Karpas-422 (cell line): ENCODE data around the gene ABI3BP. TPM values are rescaled to one million over a fixed set of nuclear protein-coding genes. Genes with fewer than 3 reads are reported as not detected.

Experiments
- DNase-seq: peaks from one replicate; pipeline ENCODE4 v3.0.0-alpha.2; 2015
- H2AFZ ChIP-seq: fragments of 200-600 bp; sonication (generic); 2 replicates; pipeline ENCODE4 v1.6.1; 2014; ENCODE audit warnings: antibody characterized with exemption, low read length, mixed read lengths
- H3K27ac ChIP-seq: fragments of 200-600 bp; sonication (generic); 2 replicates; pipeline ENCODE4 v1.5.1; 2014; ENCODE audit warnings: mild to moderate bottlenecking, low read length, moderate library complexity
- H3K27me3 ChIP-seq: fragments of 200-600 bp; sonication (generic); 2 replicates; pipeline ENCODE4 v1.6.1; 2014; ENCODE audit warnings: low read length, mixed read lengths
- H3K36me3 ChIP-seq: fragments of 200-600 bp; sonication (generic); 2 replicates; pipeline ENCODE4 v1.6.1; 2014; ENCODE audit warnings: low read length, mixed read lengths; ENCODE audit not compliant: insufficient read depth
- H3K4me1 ChIP-seq: fragments of 200-600 bp; sonication (generic); 2 replicates; pipeline ENCODE4 v1.6.1; 2014; ENCODE audit warnings: mild to moderate bottlenecking, low read length, mixed read lengths
- H3K4me2 ChIP-seq: fragments of 200-600 bp; sonication (generic); 2 replicates; pipeline ENCODE4 v1.6.1; 2014; ENCODE audit warnings: low read length, low read depth, mild to moderate bottlenecking; ENCODE audit not compliant: poor library complexity, severe bottlenecking
- H3K4me3 ChIP-seq: fragments of 200-600 bp; sonication (generic); 2 replicates; pipeline ENCODE4 v1.5.1; 2014; ENCODE audit warnings: mild to moderate bottlenecking, antibody characterized with exemption, low read length, mixed read lengths
- H3K79me2 ChIP-seq: fragments of 200-600 bp; sonication (generic); 2 replicates; pipeline ENCODE4 v1.6.1; 2014; ENCODE audit warnings: mild to moderate bottlenecking, low read length, mixed read lengths
- H3K9ac ChIP-seq: fragments of 200-600 bp; sonication (generic); 2 replicates; pipeline ENCODE4 v1.6.0; 2014; ENCODE audit warnings: low read length
- H3K9me2 ChIP-seq: fragments of 200-600 bp; sonication (generic), shearing (Covaris generic); replicated peaks from 2 replicates; pipeline ENCODE4 v1.6.0; 2014; ENCODE audit warnings: mild to moderate bottlenecking, low read length, moderate library complexity; ENCODE audit not compliant: insufficient read depth
- H3K9me3 ChIP-seq: fragments of 300-700, 200-600 bp; sonication (generic); 2 replicates; pipeline ENCODE4 v1.6.1; 2014; ENCODE audit warnings: low read length, mixed read lengths
- H4K20me1 ChIP-seq: fragments of 200-600 bp; sonication (generic); 2 replicates; pipeline ENCODE4 v1.6.1; 2014; ENCODE audit warnings: mild to moderate bottlenecking, antibody characterized with exemption, low read length, low read depth; ENCODE audit not compliant: insufficient read depth
- total RNA-seq: library from RNA; depleted of rRNA; stranded (reverse); fragments of >200 nt; shearing (Covaris generic); gene quantifications from 2 replicates; pipeline ENCODE4 v1.2.3, GENCODE V29; 2014; ENCODE audit warnings: low replicate concordance

The ABI3BP gene
- total RNA-seq, 1 experiment from 2014 or later = not detected

DNA sequence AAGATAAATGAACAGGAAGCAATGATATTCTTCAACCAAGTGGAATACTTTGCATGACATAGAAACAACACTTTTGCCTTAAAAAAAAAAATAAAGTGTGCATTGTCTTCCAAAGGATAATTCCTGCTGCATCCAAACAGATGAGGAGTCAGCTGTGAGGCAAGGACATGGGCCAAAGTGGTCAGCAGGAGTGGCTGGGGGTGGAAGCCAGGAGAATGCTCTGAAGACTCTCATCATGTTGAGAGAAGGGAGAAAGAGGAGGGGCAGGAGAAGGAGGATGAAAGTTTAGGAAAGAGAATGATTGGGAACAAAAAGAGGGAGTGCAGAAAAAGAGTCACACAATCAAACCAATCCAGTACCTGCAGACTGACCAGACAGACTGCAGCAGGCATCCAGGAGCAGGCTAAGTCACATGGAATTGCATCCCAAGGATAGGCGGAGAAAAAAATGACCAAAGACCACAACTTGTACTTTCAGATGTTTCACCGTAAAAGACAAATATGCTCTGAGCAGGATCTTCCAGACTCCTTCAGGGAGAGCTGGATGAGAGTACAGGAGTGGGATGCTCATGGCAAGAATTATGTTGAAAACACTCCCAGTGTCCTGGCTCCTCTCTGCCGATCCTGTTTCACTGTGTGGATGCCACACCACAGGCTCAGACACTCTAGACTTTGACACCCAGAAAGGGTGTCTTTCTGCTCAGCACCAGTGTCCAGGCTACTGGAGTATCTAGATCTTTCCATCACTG is 11.9 kb downstream of the ABI3BP start:
- Histone ChIP-seq H4K20me1 (no peaks in the 10 kb centered on the region), H3K4me3 (no peak overlapping the region), H3K36me3 (no peaks in the 10 kb centered on the region), H3K4me1 (no peaks in the 10 kb centered on the region), H3K79me2 (no peaks in the 10 kb centered on the region), H3K27me3 (no peaks in the 10 kb centered on the region), H2AFZ (no peak overlapping the region), H3K9ac (no peak overlapping the region), H3K9me2 (no peaks in the 10 kb centered on the region), H3K27ac (no peak overlapping the region), H3K4me2 (no peak overlapping the region), H3K9me3 (no peaks in the 10 kb centered on the region)
- no peak for DNase-seq

DNA sequence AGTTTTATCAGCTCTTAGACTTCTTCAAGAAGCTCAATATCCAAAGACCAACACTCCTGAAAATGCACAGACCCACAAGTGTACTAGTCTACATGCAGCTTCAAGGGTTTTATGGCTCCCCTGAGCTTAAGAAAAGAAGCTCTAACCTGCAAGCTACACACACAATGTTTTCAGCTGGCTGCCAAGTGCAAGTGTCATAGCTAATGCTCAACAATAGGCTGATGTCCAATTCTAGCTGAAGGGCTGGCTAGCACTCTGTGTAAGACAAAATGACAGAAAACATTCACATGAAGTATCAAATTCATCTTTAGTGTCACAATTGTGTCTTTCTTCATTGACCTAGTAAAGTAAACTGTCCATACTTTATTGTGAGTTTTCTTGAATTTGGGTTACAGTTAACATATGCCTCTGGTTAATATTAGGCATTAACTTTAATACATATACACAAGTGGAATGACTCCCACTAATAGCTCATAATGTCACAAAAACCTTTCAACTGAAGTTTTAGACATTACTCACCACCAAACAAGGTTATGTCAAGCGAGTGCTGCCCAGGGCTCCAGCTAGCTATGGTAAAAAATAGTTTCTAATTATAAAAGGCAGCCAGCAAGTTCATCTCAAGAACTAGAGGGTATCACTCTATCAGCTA is 15.1 kb downstream of the ABI3BP start:
- H4K20me1 ChIP-seq = no peaks in the 10 kb centered on the region
- no peaks in the 10 kb centered on the region for H3K4me1 ChIP-seq
- H3K27me3 ChIP-seq = no peaks in the 10 kb centered on the region
- H3K4me2 ChIP-seq = no peak overlapping the region
- H3K9me3 ChIP-seq = no peaks in the 10 kb centered on the region
- no peak overlapping the region for H3K9ac ChIP-seq
- no peak overlapping the region for H3K27ac ChIP-seq
- DNase-seq = no peak
- no peaks in the 10 kb centered on the region for H3K79me2 ChIP-seq
- no peaks in the 10 kb centered on the region for H3K36me3 ChIP-seq
- H2AFZ ChIP-seq = no peak overlapping the region
- no peak overlapping the region for H3K4me3 ChIP-seq
- H3K9me2 ChIP-seq = no peaks in the 10 kb centered on the region

DNA sequence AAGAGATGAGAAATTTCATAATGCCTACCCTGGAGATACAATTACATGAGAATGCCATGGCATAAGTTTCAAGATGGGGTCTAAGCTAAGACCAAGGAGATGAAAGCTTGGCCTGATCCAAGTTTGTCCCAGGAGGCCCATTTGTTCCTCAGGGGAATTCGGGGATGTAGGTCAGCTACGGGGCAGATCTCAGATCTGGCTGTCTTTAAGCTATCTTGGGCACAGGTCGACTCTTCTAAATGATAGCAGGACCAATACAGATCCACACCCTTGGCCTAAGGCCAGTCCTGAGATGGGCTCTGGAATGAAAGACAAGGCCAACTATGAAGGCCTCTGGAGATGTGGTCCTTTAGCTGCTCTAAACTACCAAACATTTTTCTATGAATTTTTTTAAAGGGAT is 16.6 kb downstream of the ABI3BP start:
- H2AFZ ChIP-seq = no peak overlapping the region
- H3K36me3 ChIP-seq = no peaks in the 10 kb centered on the region
- no peaks in the 10 kb centered on the region for H3K9me3 ChIP-seq
- H3K4me3 ChIP-seq = no peak overlapping the region
- no peak for DNase-seq
- no peaks in the 10 kb centered on the region for H3K9me2 ChIP-seq
- no peaks in the 10 kb centered on the region for H3K27me3 ChIP-seq
- no peaks in the 10 kb centered on the region for H4K20me1 ChIP-seq
- no peak overlapping the region for H3K9ac ChIP-seq
- H3K4me2 ChIP-seq = no peak overlapping the region
- H3K4me1 ChIP-seq = no peaks in the 10 kb centered on the region
- no peak overlapping the region for H3K27ac ChIP-seq
- H3K79me2 ChIP-seq = no peaks in the 10 kb centered on the region

DNA sequence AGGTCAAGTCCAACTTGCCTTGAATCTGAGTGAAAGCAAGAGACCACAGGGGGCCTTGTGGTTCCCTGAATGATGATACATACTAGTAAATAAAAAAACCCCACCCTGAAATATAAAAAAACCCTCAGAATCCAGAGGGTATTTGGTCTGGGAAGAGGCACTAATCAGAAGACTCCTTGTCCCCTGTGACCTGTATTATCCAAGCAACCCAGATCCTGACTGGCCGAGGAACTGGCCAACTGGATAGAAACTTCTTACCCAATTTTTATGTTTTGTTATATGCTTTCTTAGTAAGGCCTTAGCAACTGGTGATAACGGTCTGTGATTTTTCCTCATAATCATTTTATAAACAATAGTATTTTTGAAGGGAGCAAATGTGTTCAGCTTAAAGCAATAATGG is 17.5 kb downstream of the ABI3BP start:
- H3K9me3 ChIP-seq = no peaks in the 10 kb centered on the region
- H3K9ac ChIP-seq = no peak overlapping the region
- no peaks in the 10 kb centered on the region for H4K20me1 ChIP-seq
- H3K36me3 ChIP-seq = no peaks in the 10 kb centered on the region
- H3K4me2 ChIP-seq = no peak overlapping the region
- DNase-seq = no peak
- H3K27me3 ChIP-seq = no peaks in the 10 kb centered on the region
- no peaks in the 10 kb centered on the region for H3K4me1 ChIP-seq
- no peak overlapping the region for H3K27ac ChIP-seq
- H3K9me2 ChIP-seq = no peaks in the 10 kb centered on the region
- H3K4me3 ChIP-seq = no peak overlapping the region
- H3K79me2 ChIP-seq = no peaks in the 10 kb centered on the region
- no peak overlapping the region for H2AFZ ChIP-seq

DNA sequence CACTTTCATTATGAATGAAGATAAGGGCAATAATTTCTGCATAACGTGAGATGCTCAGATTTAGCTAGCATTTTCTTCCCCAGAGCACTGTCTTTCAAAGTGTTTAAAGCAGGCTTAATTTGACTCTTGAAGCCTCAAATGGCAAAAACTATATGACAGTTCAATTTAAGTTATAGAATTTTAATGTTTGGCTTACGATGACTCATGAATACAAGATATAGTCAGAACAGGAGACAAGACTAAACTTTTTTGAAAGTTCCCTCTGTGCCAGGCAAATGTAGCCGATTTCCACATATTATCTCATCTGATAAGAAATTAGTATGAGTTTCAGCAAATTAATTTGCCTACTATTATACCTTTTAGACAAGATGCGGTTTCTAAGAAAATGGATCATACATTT is 19.6 kb downstream of the ABI3BP start:
- H3K27me3 ChIP-seq = no peaks in the 10 kb centered on the region
- no peak overlapping the region for H3K4me3 ChIP-seq
- H3K79me2 ChIP-seq = no peaks in the 10 kb centered on the region
- no peaks in the 10 kb centered on the region for H3K9me2 ChIP-seq
- H3K36me3 ChIP-seq = no peaks in the 10 kb centered on the region
- H3K4me2 ChIP-seq = no peak overlapping the region
- no peak for DNase-seq
- H4K20me1 ChIP-seq = no peaks in the 10 kb centered on the region
- H3K9me3 ChIP-seq = no peaks in the 10 kb centered on the region
- H2AFZ ChIP-seq = no peak overlapping the region
- H3K27ac ChIP-seq = no peak overlapping the region
- H3K4me1 ChIP-seq = no peaks in the 10 kb centered on the region
- no peak overlapping the region for H3K9ac ChIP-seq

DNA sequence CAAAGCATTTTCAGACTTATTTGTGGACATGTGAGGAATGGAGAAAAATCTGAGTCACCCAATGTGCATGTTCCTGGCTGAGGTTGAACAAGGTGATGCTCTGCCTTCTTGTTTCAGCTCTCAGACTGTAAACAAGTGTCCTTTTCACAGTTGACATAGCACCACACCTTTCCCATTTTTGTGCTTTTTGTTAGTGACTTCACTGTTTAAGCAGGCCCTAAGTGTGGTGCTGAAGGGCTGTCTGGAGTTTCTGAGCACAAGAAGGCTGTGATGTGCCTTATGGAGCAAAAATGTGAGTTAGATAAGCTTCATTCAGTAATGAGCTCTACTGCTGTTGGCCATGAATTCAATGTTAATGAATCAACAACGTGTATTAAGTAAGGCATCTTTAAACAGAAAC is 20.4 kb downstream of the ABI3BP start:
- H4K20me1 ChIP-seq = no peaks in the 10 kb centered on the region
- H3K9ac ChIP-seq = no peak overlapping the region
- no peaks in the 10 kb centered on the region for H3K9me3 ChIP-seq
- no peaks in the 10 kb centered on the region for H3K4me1 ChIP-seq
- no peak overlapping the region for H3K27ac ChIP-seq
- no peak overlapping the region for H3K4me2 ChIP-seq
- no peaks in the 10 kb centered on the region for H3K9me2 ChIP-seq
- H3K36me3 ChIP-seq = no peaks in the 10 kb centered on the region
- H3K27me3 ChIP-seq = no peaks in the 10 kb centered on the region
- no peak for DNase-seq
- no peaks in the 10 kb centered on the region for H3K79me2 ChIP-seq
- H3K4me3 ChIP-seq = no peak overlapping the region
- H2AFZ ChIP-seq = no peak overlapping the region

DNA sequence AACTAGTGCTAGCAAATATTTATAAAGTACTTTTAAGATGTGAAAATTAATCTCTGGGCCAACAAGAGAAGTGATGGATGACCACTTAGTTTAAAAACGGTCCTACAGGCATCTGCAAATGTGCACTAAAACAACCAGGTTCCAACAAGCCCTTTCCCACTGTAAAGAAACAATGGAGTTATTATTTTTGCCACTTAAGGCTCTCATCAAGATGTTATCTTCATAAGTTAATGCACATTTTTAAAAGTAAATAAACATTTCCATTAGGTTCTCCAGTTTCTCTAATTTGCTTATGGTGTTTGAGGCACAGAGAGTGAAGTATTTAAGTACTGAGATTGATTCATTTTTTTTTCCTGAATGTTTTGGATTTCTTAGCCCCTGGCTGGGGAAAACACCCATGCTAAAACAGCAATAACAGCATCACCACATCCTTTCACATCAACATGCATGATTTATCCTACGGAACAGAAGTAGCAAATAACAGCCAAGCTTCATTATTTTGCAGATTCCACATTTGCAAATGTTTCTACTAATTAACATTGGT is 20.8 kb downstream of the ABI3BP start:
- Histone ChIP-seq H3K4me3 (no peak overlapping the region), H3K36me3 (no peaks in the 10 kb centered on the region), H3K9me3 (no peaks in the 10 kb centered on the region), H3K9me2 (no peaks in the 10 kb centered on the region), H3K27ac (no peak overlapping the region), H3K9ac (no peak overlapping the region), H3K27me3 (no peaks in the 10 kb centered on the region), H3K4me2 (no peak overlapping the region), H3K4me1 (no peaks in the 10 kb centered on the region), H2AFZ (no peak overlapping the region), H4K20me1 (no peaks in the 10 kb centered on the region), H3K79me2 (no peaks in the 10 kb centered on the region)
- no peak for DNase-seq

DNA sequence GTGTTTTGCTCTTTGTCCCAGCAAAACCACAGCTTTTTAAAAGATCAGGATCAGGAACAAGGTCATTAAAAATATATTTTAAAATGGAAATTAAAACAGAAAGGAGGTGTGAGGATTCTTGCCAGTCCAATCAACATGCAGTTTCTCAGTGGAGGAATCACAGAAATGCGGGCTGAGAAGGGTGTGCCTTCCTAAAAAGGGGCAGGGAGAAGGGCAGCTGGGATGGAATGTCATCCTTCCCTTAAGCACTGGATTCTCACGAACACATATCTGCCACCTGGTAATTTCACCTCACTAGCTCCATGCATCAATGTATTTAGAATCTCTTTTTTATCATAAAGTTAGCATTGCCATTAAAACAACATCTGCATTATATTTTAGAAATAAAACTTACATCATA is 21.4 kb downstream of the ABI3BP start:
- Histone ChIP-seq H3K4me3 (no peak overlapping the region), H3K79me2 (no peaks in the 10 kb centered on the region), H3K27ac (no peak overlapping the region), H3K4me1 (no peaks in the 10 kb centered on the region), H3K9me3 (no peaks in the 10 kb centered on the region), H2AFZ (no peak overlapping the region), H3K4me2 (no peak overlapping the region), H3K27me3 (no peaks in the 10 kb centered on the region), H4K20me1 (no peaks in the 10 kb centered on the region), H3K36me3 (no peaks in the 10 kb centered on the region), H3K9ac (no peak overlapping the region), H3K9me2 (no peaks in the 10 kb centered on the region)
- DNase-seq = no peak
